NCI-H2081 treated with DMSO at 0.1 percent for 48 hours (cell line): ENCODE measurements around the gene GCN1.

Experiments
- DNase-seq: peaks from one replicate; lab custom pipeline; 2025; lab: John Stamatoyannopoulos, UW

The GCN1 gene

GRCh38 chr12:120229487-120230325 lies 35.2 kb upstream of the GCN1 start:
- DNase-seq: no peak

DNA sequence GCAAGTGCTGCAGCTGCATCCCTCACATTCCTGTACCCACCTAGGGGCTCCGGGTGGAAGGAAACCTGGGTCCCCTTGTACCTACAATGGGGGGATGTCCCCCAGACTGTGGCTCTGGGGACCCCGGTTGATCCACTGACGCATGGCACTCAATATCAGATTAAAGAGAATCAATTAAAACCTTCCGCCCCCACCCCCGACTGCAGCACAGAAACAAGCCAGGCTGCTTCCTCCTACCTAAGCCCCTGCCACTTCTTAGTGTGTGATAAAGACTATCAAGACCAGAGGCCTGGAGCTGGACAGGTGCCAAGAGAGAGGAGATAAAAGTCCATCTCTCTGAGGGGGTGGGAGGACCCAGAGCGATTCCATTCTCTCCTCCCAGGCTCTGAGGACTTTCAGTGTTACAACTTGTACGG lies 34.6 kb upstream of the GCN1 start:
- no peak for DNase-seq

- DNase-seq: peak; percentile 30
Measured at GRCh38 chr12:120228291-120229070, 34.0 kb upstream of the GCN1 start.

GRCh38 chr12:120228041-120228290 lies 33.5 kb upstream of the GCN1 start:
- no peak for DNase-seq

- DNase-seq: no peak
Measured at GRCh38 chr12:120227233-120228040, 32.9 kb upstream of the GCN1 start.

GRCh38 chr12:120225852-120226640 lies 31.5 kb upstream of the GCN1 start:
- DNase-seq: no peak

GRCh38 chr12:120225200-120225558 lies 30.7 kb upstream of the GCN1 start:
- no peak for DNase-seq

- peak; percentile 61 for DNase-seq
Measured at GRCh38 chr12:120224304-120225199, 30.0 kb upstream of the GCN1 start.

DNA sequence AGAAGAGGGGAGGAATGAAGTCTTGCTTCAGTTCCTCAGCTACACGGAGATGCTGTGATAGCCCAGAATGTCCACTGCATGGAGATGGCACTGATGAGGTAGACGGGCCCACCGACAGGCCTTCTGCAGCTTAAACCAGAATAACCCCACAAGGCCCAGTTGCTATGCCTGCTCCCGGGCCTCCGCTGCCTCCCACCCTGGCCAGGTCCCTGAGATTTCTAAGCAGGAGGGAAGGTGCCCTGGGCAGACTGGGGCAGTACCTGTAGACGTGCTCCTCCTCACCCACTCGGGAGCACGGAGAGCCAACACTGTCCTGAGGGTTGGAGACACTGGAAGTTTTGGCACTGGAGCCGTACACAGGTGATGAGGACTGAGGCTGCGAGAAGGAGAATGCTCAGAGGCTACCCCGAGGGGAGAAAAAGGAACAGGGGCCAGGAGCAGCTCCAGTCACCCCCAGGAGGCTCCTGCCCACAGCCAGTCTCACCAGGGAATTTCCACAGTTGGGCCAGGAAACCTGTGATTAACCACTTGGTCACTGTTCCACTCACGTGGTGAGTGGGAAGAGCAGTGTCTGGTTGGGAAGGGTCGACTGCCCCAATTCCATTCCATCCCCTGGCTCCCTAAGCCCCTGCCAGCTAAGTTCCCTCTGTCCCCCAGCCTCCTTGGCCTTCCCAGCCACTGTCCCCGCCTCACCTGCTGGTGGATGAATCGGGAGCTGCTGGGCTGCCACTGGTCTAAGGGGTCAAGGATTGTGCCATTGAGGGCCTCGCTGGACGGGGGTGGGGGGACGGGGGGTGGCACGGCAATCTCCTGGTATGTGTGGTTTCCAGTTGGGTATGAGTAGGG lies 29.2 kb upstream of the GCN1 start:
- no peak for DNase-seq

DNA sequence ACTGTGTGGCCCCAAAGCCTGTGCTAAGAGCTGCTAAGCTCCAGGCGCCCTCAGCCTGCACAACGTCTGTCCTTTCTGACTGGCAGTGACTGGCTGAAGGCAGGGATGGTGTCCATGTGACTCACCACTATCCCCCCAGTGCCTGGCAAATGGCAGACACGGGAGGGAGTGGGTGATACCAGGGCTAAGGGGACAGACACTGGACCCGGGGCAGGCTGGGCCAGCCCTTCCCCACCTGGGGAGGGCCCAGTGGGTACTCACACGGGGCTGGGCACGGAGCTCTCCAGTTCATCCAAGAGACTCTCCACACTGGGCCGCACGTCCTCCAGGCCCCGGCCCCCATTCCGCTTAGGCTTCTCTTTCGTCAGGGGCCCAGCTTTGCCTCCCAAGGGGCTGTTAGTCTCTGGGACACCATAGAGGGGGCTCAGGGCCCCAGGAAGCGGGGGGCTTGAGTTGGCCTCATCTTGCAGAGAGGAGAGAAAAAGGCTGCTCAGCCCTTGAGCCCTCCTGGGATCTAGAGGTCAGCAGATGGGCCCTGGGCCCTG lies 27.8 kb upstream of the GCN1 start:
- no peak for DNase-seq

GRCh38 chr12:120221576-120221900 lies 27.0 kb upstream of the GCN1 start:
- no peak for DNase-seq

GRCh38 chr12:120220838-120221575 lies 26.5 kb upstream of the GCN1 start:
- DNase-seq: no peak

GRCh38 chr12:120218680-120219606 lies 24.4 kb upstream of the GCN1 start:
- no peak for DNase-seq

- DNase-seq: no peak
Measured at GRCh38 chr12:120216742-120217605, 22.5 kb upstream of the GCN1 start.

DNA sequence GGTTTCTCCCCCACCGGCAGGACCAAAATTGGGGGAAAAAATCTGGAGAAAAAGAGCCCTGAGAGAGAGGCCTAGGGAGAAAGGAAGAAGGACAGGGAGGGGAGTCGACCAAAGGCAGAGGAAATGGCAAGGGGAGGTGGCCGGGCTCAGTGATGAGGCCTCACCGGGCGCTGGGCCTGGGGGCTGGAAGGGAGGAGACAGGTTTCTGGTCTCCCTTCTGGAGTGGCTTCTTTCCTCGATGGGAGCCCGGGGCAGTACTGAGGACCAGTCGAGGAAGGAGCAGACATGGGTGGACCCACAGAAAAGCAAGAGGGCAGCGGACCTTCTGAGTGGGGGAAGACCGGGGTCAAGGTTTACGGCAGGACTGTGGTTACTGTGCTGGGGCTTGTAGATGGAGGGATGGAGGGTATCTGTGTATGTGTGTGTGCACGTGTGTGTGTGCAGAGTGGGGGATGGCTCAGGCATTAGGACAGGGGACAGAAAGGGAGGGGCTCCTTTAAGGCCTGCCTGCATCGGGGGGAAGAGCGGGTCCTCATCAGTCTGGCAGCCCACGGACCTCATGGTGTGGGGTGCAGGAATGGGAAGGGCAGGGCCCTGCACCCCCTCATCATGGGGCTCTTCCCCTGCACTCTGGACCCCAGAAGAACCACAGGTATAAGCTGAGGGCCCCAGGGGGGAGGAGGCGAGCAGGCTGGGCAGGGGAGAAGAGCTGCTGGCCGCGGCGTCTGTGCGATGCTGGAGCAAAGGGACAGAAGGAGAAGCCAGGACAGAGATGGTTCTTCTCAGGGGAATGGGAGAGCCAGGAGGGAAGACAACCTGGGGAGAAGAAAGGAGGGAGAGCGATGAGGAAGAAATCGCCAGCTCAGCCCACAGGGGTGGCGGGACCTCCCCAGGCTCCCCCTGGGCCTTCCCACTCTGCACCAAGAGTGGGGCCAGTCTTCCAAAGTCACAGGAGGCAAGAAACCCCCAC lies 21.5 kb upstream of the GCN1 start:
- no peak for DNase-seq

DNA sequence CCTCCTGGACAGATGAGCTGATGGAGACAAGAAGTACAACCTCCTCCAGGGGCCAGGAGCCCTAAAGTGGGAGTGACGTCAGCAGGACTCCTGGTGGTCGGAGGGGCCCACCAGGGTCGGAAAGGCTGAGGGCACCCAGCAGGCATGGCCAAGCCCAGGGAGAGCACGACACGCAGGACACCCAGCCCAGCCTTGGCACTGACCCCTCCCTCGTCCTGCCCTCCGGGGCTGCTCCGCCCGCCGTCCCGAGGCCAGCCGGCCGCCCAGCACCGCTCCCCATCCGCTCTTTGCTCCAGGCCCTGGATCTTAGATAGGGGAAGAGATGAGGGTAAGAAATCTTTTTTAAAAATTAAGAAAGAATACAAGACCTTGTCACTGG lies 20.8 kb upstream of the GCN1 start:
- DNase-seq: no peak
